ELF-1 (cell line): ENCODE data around the gene ARMH1.
A peak's percentile ranks its signal among the peaks of the same experiment; 100 is the strongest.
"Not testable (repeated sequence)": the region's sequence is repeated elsewhere in the genome, so short reads cannot be mapped to it uniquely, and the experiment has no call there.

Experiments used
- DNase-seq: peaks from one replicate; pipeline ENCODE4 v3.0.0-alpha.2; 2016; ENCODE audit warnings: low read depth, low spot score

ARMH1 gene

DNA sequence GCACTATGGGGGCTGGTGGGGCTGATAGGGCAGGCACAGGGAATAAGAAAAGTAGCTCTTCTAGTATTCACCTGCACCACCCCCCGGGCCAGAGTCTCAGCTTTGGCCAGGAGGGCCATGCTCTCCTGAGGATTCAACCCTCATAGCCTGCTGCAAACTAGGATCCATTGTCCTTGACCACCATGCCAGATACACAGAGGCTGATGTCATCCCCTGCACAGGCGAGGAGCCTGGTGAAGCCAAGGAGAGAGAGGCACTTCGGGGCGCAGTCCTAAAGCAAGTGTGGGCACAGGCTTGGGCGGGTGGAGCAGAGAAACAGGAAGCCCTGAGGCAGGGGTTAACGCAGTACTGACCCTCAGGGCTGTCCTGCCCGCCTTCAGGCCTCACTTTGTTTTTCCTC, 29.7 kb upstream of the ARMH1 start:
- DNase-seq = no peak

DNA sequence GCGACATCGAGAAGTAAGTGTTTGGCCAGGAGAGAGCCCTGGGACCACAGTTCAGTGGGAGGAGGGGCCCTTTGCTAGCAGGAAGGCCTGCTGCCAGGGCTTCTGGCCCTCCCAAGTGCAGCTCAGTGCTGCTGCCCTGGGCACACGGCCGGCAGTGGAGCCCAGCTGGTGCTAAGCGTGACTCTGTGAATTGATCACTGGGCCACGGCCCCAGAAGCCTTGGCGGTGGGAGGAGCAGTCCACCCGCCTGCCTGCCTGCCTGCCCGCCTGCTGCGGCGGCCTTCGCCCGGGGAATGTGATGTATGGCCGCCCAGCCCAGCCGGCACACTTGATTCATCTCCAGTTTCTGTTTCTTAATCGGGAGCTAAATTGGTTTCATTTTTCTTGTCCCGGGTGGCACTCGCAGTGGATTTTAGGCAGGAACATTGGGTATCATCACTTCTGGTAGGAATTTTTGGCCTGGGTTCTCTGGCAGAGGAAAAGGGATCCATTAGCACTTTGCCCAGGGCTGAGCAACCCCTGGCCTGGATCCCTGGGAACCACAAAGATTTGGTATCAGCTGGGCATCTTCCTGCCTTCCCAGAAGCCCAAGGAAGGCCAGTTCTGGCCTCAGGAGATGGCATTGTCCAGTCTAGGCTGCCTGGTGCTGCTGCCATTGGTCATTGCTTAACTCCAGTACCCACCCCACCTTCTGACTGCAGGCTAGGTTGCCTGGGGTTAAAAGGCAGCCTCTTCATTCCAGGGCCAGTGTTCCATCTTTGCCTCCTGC, 28.9 kb upstream of the ARMH1 start:
- no peak for DNase-seq

DNA sequence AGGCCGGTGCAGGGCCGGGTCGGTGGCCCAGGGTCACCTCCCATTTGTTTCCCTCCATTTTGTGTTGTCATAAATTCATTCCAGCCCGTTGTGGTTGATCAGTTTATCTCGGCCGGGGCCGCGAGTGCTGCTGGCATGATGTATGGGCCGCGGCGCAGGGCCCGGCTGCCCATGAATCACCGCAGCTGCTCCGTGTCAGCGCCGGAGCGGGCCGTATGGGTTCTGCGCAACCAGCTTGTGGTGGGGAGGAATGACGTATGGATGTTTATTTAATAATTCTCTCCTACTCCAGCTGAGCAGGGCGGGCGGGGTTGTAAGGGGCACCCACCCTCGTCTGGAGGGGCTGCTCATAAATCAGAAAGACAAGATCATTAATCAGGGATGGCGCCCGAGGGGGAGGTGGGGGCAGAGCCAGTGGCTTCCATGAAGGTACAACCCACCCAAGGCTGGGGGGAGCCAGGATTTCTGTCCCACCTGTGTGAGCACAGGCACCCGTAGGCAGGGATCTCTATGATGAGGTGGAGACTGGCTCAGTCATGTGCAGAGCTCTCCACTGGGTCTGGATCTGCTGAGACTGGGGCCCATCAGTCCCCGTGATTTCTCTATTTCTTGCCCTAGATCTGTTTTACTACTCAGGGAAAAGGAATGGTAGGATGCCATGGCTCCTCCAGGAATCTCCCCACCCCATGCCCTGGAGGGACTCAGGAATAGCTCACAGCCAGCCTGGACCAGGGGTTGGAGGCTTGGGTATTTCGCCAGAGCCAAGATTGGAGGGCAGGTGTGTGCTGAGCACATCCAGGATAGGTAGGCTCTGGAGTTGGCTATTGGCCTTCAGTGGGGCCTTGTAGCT, 28.0 kb upstream of the ARMH1 start:
- DNase-seq = no peak

DNA sequence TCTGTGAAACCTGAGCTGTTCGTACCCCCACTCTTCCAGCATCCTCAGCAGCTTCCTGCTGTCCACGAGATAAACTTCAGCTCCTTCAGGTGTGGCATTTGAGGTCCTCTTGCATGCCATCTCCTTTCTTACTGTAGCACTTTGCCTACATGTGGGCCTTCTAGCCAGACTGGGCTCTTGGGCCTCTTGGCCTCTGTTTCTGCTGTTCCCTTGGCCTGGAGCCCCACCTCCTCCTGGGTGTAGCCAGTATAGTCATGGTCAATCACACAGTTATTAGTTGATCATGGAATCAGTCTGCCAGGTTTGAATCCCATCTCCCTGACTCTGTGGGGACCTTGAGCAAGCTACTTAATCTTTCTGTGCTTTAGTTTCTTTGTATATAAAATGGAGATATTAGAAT, 26.6 kb upstream of the ARMH1 start:
- DNase-seq = no peak

DNA sequence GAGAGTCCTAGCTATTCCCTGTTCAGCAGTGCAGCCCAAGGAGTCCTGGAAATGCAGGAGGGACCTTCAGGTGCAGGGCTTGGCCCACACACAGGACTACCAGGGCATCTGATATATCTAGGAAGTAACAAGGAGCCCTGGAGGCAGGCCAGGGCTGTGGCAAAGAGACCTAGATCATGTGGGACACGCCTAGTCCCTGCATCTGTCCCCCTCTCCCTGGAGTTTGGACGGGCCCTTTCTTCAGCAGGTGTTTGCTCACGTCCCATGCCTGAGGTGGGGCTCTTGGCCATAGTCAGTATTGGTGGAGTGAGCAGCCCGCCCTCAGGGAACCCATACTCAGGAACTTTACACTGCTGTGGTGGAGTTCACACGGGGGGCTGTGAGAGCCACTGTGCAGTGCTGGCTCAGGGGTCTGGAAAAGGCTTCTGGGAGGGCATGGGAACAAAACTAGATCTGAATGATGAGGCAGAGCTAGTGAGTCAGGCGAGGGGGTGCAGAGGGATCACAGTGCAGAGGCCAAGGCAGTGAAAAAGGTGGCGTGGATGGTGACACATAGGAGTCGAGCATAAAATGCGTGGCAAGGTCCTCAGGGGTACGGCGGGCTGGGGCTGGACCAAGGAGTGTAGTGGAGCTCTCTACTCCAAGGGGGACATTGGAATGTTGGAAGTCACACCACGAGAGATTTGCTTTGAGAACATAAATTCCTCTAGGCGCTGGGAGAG, 25.8 kb upstream of the ARMH1 start:
- no peak for DNase-seq

DNA sequence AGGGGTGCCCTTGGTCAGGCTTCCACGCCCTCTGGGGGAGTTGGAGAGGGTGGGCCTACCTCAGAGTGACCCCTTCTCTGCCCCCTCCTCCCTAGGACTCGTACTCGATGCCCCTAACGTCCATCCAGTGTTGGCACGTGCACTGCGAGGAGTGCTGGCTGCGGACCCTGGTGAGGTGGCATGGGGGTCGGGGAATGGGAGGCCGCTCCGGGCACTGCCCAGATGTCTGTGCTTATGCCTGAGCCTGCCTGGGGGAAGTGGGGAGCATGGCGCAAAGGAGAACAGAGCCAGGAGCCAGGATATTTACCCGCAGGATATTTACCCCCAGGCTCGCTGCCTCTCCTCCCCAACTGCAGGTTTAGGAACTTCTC, 24.7 kb upstream of the ARMH1 start:
- DNase-seq = no peak

DNA sequence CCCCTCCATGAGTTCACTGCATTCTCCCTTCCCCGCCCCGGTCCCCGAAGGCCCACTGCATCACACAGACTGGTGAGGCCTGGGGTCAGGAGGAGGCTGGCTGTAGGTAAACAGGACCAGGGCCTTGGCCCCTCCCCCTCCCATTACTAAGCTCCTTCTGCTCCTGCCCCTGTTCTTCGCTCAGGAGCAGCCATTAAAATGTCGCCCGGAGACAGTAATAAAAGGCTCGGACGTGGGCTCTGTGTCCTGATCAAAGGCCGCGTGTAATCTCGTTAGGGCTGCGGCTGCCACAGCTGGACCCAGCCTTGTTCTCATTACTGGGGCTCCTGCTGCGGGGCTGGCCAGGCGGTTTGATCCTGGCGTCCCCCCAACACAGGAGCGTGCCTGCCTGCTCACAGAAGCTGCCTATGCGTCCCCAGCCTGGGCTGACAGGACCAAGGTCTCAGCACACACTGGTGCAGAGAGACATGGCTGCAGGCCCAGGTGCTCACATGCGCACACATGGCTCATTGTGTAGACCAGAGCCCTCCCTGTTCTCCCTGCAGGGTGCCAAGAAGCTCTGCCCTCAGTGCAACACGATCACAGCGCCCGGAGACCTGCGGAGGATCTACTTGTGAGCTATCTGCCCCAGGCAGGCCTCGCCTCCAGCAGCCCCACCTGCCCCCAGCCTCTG, 24.2 kb upstream of the ARMH1 start:
- DNase-seq = peak; percentile 85

DNA sequence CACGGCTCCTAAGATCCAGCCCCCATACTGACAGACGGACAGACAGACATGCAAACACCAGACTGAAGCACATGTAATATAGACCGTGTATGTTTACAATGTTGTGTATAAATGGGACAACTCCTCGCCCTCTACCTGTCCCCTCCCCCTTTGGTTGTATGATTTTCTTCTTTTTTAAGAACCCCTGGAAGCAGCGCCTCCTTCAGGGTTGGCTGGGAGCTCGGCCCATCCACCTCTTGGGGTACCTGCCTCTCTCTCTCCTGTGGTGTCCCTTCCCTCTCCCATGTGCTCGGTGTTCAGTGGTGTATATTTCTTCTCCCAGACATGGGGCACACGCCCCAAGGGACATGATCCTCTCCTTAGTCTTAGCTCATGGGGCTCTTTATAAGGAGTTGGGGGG, 23.4 kb upstream of the ARMH1 start:
- DNase-seq = no peak

DNA sequence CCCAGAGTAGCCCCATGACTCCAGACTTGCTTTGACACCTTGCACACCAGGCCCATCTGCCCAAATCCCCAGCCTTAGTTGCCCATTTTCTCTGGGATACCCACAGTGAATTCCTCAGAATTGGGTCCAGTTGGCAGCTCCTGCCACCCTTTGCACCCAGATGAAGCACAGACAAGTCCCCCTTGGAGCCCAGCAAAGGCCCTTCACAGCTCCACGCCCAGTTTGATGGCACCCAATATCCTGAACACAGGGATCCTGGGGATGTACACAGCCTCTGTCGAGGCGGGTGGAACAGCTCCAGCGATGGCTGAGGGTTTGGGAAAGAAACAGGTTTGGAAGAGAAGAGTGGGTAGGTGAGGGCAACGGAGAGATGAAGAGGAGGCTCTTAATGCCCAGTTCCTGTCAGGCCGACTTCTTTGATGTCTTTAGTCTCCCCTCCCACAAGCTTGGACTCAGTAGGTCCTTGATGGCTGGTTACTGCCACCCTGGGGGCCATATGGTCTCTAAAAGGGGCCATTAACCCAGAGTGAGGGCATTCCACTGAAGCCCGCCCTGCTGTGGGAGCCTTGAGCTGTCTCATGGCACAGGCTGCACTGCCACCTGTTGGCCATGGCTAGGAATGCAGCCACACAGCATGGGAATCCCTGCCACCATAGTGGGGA, 21.9 kb upstream of the ARMH1 start:
- DNase-seq = peak; percentile 85

DNA sequence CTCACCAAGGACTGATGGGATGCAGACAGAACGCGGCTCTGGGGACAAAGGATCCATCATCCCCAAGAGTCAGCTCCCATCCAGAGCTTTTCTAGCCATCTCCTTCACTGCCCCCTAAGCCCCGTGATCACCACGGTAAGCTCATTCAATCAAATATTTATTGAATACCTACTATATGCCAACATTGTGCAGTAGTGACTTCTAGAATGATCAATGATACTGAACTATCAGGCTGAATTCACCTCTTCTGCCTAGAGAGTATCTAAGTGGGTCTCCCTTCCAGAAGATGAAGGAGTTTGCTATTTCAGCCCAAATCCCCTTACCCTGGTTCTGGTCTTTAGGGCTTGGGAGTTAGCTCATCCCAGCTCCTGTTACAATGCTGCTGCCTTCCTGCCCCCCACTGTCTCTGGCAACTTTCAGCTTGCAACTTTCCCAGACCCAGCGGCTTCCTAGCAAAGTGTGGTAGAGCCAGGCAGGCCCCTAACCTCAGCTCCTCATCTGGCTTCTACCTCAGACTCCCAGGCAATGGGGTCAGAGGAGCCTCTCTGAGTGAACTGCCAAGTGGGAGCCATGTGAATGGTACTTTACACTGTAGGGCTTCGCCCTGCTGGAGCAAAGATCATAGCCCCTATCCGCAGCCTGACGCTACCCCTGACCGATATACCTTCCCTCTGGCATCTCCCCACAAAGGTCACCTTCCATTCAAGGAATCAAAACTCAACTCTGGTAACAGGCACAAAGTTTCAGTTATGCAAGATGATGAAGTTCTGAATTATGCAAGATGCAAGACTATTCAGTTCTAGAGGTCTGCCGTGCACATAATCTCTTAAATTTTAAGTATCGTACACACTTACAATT, 21.2 kb upstream of the ARMH1 start:
- DNase-seq = no peak

DNA sequence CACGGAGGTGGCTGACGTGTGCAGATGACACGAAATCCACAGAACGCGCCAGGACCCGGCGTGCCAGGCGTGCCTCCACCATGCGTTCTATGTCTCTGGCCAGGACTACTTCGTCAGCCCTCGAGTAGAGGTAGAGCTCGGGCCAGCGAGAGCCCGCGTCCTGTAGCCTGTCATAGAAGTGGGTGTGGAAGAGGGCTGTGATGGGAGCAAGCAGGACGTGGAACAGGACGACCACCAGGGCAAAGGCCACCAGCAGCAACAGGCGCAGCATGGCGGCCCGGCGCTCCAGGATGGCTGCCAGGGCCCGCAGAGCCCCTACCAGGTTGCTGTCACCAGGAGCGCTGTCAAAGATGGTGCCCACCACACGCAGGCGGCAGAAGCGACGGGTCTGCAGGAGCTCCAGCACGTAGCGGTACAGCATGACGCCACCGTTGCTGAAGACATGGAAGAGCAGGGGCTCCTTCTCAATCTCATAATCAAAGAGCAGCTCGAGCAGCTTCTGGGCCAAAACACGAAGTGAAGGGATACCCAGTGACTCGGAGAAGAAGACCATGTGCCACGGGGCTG, 19.8 kb upstream of the ARMH1 start:
- no peak for DNase-seq

DNA sequence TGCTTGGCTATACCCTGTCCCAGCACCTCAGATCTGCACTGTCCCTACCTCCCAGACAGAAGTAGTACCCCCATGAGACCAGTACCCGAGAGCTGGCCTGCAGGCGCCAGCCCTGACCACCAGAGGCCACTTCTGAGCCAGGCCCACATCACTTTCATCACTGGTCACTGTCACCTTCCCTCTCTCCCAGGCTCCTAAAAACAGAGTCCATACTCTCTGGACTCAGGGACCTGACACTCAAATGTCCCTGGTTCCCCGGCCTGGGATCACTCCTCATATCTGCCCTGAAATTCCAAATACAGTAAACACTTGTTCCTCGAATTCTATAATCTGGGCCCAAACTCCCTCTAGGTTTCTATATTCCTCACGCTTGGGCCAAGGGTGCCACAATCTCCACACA, 18.9 kb upstream of the ARMH1 start:
- peak; percentile 69 for DNase-seq

DNA sequence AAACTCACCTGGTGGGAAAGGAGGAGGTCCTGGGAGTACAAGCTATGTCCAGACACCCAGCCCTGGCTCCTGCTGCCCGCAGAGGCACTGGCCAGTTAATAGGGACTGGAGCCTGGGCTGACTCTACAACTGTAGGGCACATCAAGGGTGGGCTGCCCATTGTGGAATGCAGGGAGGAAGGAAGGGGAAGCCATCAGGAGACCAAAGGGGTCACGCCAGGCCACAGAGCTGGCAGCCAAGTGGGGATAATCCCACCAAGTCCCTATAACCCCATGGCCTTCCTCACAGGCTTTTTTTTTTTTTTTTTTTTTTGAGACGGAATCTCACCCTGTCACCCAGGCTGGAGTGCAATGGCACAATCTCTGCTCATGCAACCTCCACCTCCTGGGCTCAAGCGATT, 14.9 kb upstream of the ARMH1 start:
- no peak for DNase-seq

DNA sequence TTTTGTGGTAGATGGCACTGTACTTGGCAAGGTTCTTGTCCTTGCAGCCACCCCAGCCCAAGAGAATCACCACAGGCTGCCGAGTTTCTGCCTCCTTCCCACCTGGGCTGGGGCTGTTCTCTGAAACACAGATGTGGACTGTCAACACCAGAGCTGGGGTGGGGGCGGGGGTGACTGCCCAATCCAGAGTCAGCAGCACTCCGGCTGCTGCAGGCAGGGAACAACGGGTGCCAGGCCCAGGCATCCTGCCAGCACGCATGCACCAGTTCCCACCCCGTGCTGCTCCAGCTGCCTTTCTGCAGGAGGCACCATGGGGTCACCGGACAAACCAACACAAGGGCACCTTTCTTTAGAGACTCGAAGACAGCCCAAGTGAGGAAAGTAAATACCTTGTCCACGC, 14.3 kb upstream of the ARMH1 start:
- no peak for DNase-seq

DNA sequence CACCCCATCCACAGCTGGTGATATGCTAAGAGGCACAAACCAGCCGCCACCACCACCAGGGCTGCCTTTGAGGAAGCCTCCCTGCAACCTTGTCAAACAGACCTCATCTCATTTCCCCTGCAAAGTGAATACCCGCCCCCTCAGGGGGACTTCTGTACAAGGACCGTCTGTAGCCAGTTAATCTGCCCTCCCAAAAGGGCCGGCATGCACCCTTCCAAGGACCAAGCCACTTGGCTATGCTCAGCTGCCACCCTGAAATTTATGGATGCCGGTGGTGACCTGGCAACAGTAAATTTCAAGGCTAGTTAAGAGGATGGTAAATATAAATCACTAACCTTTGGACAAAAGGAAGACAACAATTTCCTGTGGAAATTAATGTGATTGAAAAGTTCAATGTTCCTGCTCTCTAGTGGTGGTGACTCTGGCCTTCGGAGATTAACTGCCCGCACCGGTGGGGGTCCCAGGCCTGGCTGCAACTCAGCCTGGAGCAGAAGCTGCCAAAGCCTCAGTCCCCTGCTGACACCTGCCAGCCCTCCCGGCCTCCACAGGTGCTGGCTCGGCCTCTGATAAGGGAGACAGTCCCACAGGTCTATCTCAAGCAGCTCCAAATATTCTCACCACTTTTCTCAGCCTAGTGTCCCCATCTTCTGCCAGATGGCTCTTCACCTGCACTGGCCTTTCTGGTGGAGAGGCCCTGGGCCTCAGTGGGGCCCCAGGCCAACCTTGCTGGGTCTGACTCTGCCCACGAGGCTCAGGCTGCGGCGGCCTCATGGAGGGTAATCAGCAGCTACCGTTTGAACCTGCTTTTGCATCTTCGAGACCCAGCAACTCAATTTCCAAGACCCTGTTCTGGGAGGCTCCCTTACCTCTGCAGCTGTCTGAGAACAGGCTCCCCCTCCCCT, 12.5 kb upstream of the ARMH1 start:
- DNase-seq = no peak

DNA sequence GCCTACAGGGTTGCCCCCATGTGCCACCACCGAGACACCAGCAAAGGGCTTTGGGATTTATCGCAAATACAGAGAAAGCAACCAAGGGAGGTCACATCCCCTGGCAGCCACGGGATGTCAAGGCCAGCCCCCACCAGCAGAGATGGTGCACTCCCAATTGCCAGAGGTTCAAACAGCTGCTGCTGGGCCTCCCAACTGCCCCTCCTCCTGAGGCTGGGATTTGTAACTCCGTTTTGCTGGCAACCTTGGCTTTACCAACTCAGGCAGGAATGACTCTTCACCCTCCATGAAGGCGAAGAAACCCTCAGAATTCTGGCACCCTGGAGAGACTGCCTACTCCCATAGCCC, 11.9 kb upstream of the ARMH1 start:
- DNase-seq = no peak

DNA sequence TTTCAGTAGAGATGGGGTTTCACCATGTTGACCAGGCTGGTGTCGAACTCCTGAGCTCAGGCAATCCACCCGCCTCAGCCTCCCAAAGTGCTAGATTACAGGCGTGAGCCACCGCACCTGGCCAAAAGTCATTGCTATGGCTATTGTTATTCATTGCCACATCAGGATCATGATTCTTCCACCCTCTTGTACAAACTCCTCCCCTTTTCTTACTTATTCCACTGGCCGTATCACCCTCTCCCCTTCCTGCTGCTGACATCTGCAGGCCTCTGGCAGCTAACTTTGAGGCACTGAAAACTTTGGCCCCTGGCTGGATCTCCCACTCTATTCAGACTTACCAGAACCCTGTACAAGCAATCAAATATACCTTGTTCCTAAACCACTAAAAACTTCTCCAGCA, 11.1 kb upstream of the ARMH1 start:
- no peak for DNase-seq

DNA sequence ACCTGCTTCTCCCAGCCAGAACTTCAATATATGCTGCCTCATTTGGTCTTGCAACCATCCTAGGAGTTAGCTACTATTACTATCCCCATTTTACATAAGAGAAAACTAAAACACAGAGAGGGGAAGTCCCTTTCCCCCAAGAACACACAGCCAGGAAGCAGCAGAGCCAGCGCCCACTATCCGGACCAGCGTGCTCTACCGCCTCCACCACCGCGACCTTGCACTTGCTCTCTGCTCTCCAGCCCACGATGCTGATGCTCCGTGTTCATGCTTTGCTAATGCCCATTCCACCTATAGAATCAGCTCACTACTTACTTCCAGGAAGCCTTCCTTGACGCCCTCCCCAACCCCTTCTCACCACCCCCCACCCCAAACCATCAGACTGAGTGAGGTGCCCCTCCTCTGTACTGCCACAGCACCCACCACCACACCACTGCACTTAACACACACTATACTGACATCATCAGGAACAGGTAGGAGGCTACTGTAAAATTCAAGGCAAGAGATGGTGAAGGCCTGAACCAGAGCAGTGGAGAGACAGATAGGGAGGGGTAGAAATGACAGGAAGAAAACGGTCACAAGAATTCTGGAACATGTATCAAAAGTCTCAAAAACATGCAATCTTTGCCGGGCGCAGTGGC, 9.7 kb upstream of the ARMH1 start:
- DNase-seq = no peak

DNA sequence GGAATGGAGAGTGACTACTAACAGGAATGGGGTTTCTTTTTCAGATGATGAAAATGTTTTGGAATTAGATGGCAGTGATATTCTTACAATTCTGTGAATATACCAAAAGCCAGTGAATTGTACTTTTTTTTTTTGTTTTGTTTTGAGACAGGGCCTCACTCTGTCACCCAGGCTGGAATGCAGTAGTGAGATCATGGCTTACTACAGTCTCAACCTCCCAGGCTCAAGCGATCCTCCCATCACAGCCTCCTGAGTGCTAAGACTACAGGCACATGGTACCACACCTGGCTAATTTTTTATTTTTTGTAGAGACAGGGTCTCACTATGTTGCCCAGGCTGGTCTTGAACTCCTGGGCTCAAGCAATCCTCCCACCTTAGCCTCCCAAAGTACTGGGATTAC, 7.8 kb upstream of the ARMH1 start:
- DNase-seq = not testable (repeated sequence)
